Esophagus squamous epithelium (tissue), 5 donors: ENCODE results near the gene C10orf95. TPM values are rescaled to one million over a fixed set of nuclear protein-coding genes. Genes with fewer than 3 reads are reported as not detected.

Experiments
- DNase-seq: peaks from one replicate; lab custom pipeline; 2025; lab: John Stamatoyannopoulos, UW
- H3K27ac ChIP-seq, 4 donors: fragments of 200-600 bp; sonication (generic); one replicate each; pipeline ENCODE4 v1.5.1; 2016 to 2019; ENCODE audit warnings: mild to moderate bottlenecking in 1 of 4
- H3K27me3 ChIP-seq, 4 donors: fragments of 200-600 bp; sonication (generic); 1 replicate in 3 of 4; 2 replicates in 1 of 4; pipeline versions ENCODE4 v1.5.1 to v1.6.0; 2017 to 2021; ENCODE audit warnings: antibody characterized with exemption in 1 of 4
- H3K36me3 ChIP-seq, 3 donors: fragments of 200-600 bp; sonication (generic); one replicate each; pipeline ENCODE4 v1.5.1; 2016 to 2019
- H3K4me1 ChIP-seq, 3 donors: fragments of 200-600 bp; sonication (generic); one replicate each; pipeline ENCODE4 v1.5.1; 2017 to 2019
- H3K4me3 ChIP-seq, 4 donors: fragments of 200-600 bp; sonication (generic); 1 replicate in 3 of 4; 2 replicates in 1 of 4; pipeline ENCODE4 v1.5.1; 2016 to 2019; ENCODE audit warnings: mild to moderate bottlenecking in 2 of 4, moderate library complexity in 1 of 4
- H3K9me3 ChIP-seq, 3 donors: fragments of 200-600 bp; sonication (generic); one replicate each; pipeline ENCODE4 v1.5.1; 2016 to 2019
- CTCF ChIP-seq, 6 experiments: fragments of 450-650 bp in 4 of 6; fragments of 200-600 bp in 2 of 6; sonication (generic) in 2 of 6; IDR thresholded peaks; one replicate each; pipeline ENCODE4 v1.5.1; 2016 to 2019; ENCODE audit warnings: antibody characterized with exemption in 6 of 6, mild to moderate bottlenecking in 4 of 6, moderate library complexity in 4 of 6
- POLR2A ChIP-seq, 4 donors: fragments of 450-650 bp; IDR thresholded peaks; one replicate each; pipeline ENCODE4 v1.6.1; 2017; ENCODE audit warnings: antibody characterized with exemption in 4 of 4, mild to moderate bottlenecking in 4 of 4, moderate library complexity in 3 of 4
- WGBS, 2 donors: methylation state at CpG; one replicate each; pipeline ENCODE4 v1.1.5; 2018; 5-methylcytosine and 5-hydroxymethylcytosine counted together
- intact Hi-C: fragments of 100-400 bp; cut with DNase I; formaldehyde crosslinking; loops from one replicate; pipeline ENCODE4 v1.15.0; 2022
- total RNA-seq, 4 donors: library from RNA; depleted of rRNA; stranded (reverse); fragments of >200 nt; gene quantifications; one replicate each; pipeline ENCODE4 v1.1.0, GENCODE V29; 2016
- donor health status: DM: yes; HTN: yes; CAD: no.

The C10orf95 gene
- total RNA-seq, 4 donors from 2014 or later: 0.23 to 1.9 (median 1.1) TPM; not detected in 1

- intact Hi-C loops: no loop called here
- peak; percentile 80 for DNase-seq
- no peaks in the 10 kb centered on the region for H3K9me3 ChIP-seq
- no peaks in the 10 kb centered on the region for H3K36me3 ChIP-seq
- peaks cover 0 to 29% (median 0%) of the 10 kb centered on the region in 4 donors for H3K27me3 ChIP-seq
- WGBS, 2 donors: 0 to 2% methylated on average over 22 to 24 of the region's 52 CpGs
- H3K27ac ChIP-seq: peak within 1 kb of the TSS; percentile 83 to 93 (median 88)
- H3K4me3 ChIP-seq: peak within 1 kb of the TSS; percentile 75 to 95 (median 88)
- TF ChIP-seq CTCF (IDR thresholded peaks at IDR 0.05) (peak in 1 of 6 experiments; percentile 21), POLR2A (IDR thresholded peaks at IDR 0.05) (peak in 2 of 4 donors; percentile 21 to 47)
- H3K4me1 ChIP-seq: peaks cover 9 to 58% (median 16%) of the 10 kb centered on the region in 3 donors
Measured at GRCh38 chr10:102432162-102432950, 19.0 kb downstream of the C10orf95 start, which contains the start of gene CUEDC2. Gene CUEDC2 (minus strand): TSS chr10:102432574. CDS start chr10:102425188, 7,386 bp downstream.

GRCh38 chr10:102431452-102432124, 19.8 kb downstream of the C10orf95 start:
- Histone ChIP-seq H3K27ac (peak overlapping the region; percentile 83 to 93 (median 88)), H3K4me1 (peaks cover 9 to 58% (median 16%) of the 10 kb centered on the region in 3 donors), H3K9me3 (no peaks in the 10 kb centered on the region), H3K27me3 (peaks cover 0 to 29% (median 0%) of the 10 kb centered on the region in 4 donors), H3K4me3 (peak overlapping the region; percentile 75 to 95 (median 88)), H3K36me3 (no peaks in the 10 kb centered on the region)
- intact Hi-C loops: no loop called here
- TF ChIP-seq POLR2A (IDR thresholded peaks at IDR 0.05): no peak
- no peak for TF ChIP-seq CTCF (IDR thresholded peaks at IDR 0.05)
- no peak for DNase-seq
- WGBS, 2 donors: 10 to 17% methylated on average over 3 to 4 of the region's 4 CpGs

GRCh38 chr10:102429468-102429867, 21.9 kb downstream of the C10orf95 start:
- no peak for DNase-seq
- peaks cover 0 to 8% (median 2%) of the 10 kb centered on the region in 3 donors for H3K36me3 ChIP-seq
- peaks cover 0 to 8% (median 0%) of the 10 kb centered on the region in 4 donors for H3K27me3 ChIP-seq
- WGBS, 2 donors: 84 to 86% methylated on average over 6 to 7 of the region's 8 CpGs
- peaks cover 9 to 38% (median 15%) of the 10 kb centered on the region in 3 donors for H3K4me1 ChIP-seq
- H3K27ac ChIP-seq: no peak overlapping the region
- no peak overlapping the region for H3K4me3 ChIP-seq
- TF ChIP-seq POLR2A (IDR thresholded peaks at IDR 0.05) (no peak), CTCF (IDR thresholded peaks at IDR 0.05) (no peak)
- H3K9me3 ChIP-seq: no peaks in the 10 kb centered on the region
- intact Hi-C loops: no loop called here

GRCh38 chr10:102426803-102427287, 24.5 kb downstream of the C10orf95 start:
- no peak for DNase-seq
- no peaks in the 10 kb centered on the region for H3K9me3 ChIP-seq
- H3K27me3 ChIP-seq: no peaks in the 10 kb centered on the region
- peaks cover 20 to 36% (median 22%) of the 10 kb centered on the region in 3 donors for H3K4me1 ChIP-seq
- peaks cover 5 to 24% (median 9%) of the 10 kb centered on the region in 3 donors for H3K36me3 ChIP-seq
- TF ChIP-seq CTCF (IDR thresholded peaks at IDR 0.05) (no peak), POLR2A (IDR thresholded peaks at IDR 0.05) (no peak)
- no peak overlapping the region for H3K4me3 ChIP-seq
- H3K27ac ChIP-seq: no peak overlapping the region
- 66 to 71% methylated on average over 7 of the region's 7 CpGs for WGBS, 2 donors
- intact Hi-C loops: no loop called here
